GM19324 (cell line): Measurements from ENCODE around the gene LARP1B.
"Not testable (repeated sequence)": the region's sequence is repeated elsewhere in the genome, so short reads cannot be mapped to it uniquely, and the experiment has no call there.

Source experiments
- ATAC-seq: cut with Tn5 transposase; IDR thresholded peaks from one replicate; pipeline ENCODE4 v1.9.1; 2021; ENCODE audit warnings: mild to moderate bottlenecking, moderate library complexity; ENCODE audit not compliant: unreplicated experiment, low FRiP score

Gene LARP1B

DNA sequence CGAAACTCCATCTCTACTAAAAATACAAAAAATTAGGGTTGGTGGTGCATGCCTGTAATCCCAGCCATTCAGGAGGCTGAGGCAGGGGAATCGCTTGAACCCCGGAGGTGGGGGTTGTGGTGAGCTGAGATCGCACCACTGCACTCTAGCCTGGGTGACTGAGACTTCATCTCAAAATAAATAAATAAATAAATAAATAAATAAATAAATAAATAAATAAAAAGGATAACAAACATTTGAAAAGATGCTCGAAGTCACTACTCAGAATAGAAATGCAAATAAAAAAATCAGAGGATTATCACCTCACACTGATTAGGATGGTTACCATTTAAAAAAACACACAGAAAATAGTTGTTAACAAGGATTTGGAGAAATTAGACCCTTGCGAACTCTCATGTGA, 73.8 kb downstream of the LARP1B start:
- no peak for ATAC-seq

DNA sequence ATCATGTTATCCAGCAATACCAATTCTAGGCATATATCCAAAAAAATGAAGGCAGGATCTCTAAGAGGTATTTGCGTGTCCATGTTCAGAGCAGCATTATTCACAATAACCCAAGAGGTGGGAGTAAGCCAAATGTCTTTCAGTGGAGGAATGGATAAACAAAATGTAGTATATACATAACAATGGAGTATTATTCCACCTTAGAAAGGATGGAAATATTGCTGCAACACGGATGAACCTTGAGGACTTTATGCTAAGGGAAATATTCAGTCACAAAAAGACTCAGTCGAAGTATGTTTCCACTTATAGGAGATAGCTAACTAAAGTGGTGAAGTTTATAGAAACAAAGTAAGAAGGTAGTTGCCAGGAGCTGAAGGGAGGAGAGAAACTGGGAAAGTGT, 74.3 kb downstream of the LARP1B start:
- no peak for ATAC-seq

DNA sequence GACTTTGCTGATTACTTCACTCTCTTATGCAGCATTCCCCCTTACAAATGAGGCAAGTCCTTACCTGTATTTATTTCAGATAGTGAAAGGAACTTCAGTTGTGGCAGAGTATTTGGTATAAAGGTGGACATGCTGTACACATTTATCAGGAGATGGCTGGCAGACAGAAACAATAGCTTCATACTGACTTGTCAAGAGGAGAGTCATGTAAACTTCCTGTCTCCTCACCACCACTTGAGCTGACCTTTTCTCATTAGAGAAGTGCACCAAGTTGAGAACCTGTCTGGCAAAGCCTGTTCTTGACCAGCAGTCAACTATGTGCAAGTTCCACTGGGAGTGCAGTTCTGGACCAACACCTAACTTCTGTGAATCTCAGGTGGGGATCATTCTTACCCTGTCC, 80.8 kb downstream of the LARP1B start:
- no peak for ATAC-seq

DNA sequence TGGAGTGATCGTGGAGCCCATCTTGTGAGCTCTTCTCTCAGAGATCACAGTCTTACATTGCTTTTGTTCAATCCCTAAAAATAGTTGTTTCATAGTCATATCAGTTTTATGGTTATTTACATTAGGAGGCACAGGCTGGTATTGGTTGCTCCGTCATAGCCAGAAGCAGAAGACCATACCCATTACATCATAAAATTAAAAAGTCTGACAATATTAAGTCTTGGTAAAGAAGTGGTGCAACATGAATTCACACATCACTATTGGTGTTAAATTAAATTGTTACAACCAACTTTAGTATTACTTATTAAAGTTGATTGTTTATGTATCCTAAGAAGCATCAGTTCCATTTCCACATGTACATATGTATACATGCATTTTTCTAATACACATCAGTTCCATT, 84.6 kb downstream of the LARP1B start:
- ATAC-seq = no peak

DNA sequence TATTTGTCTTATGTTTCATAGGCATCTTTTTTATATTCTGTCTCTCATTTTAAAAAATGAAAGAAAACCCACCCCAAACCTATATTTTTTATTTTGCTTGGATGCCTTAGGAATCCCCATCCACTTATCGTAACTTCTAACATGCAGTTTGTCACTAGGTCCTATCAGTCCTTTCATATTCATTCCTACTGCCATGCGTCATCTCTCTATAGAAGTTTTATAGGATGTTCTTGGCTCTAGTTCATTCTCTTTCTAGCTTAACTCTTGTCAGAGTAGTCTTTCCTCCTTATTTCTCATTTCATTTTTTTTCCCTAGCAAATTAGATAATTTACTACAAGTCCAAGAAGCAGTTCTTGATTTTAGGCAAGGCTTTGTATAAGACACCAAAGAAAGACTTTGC, 92.7 kb downstream of the LARP1B start:
- no peak for ATAC-seq

DNA sequence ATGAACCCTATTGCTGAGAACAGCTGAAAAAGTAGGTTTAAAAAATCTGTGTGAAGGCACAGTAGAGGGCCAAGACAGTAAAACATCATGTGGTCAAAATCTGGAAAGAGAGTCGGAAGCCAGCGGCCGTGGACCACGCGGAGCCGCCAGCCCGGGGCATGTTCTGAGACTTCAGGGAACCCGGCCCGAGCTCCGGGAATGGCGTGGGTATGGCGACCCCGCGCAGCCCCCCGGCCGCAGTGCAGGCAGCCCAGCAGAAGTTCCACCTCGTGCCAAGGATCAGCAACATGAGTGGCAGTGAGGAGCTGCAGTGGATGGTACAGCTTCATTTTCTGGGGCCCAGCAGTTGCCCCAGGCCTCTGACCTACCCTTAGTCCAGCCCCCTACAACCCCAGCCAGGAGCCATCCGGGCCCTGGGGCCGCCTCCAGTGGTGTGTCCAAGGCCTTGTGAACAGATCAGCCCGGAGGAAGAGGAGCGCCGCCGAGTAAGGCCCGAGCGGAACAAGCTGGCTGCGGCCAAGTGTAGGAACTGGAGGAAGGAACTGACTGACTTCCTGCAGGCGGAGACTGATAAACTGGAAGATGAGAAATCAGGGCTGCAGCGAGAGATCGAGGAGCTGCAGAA, 94.2 kb downstream of the LARP1B start:
- ATAC-seq = no peak

DNA sequence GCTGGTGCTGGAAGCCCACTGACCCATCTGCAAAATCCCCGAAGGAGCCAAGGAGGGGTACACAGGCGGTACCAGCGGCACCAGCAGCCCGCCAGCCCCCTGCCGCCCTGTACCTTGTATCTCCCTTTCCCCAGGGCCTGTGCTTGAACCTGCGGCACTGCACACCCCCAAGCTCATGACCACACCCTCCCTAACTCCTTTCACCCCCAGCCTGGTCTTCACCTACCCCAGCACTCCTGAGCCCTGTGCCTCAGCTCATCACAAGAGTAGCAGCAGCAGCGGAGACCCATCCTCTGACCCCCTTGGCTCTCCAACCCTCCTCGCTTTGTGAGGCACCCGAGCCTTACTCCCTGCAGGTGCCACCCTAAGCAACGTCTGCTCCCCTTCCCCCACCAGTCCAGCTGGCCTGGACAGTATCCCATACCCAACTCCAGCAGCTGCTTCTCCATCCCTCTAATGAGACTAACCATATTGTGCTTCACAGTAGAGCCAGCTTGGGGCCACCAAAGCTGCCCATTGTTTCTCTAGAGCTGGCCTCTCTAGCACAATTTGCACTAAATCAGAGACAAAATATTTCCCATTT, 94.9 kb downstream of the LARP1B start:
- ATAC-seq = no peak

DNA sequence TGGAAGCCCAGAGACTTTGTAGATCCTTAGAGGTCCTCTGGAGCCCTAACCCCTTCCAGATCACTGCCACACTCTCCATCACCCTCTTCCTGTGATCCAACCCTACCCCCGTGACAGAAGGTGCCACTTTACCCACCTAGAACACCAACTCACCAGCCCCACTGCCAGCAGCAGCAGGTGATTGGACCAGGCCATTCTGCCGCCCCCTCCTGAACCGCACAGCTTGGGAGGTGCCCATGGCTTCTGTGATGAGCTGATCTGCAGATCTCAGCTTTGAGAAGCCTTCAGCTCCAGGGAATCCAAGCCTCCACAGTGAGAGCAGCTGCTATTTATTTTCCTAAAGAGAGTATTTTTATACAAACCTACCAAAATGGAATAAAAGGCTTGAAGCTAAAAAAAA, 95.4 kb downstream of the LARP1B start:
- not testable (repeated sequence) for ATAC-seq

DNA sequence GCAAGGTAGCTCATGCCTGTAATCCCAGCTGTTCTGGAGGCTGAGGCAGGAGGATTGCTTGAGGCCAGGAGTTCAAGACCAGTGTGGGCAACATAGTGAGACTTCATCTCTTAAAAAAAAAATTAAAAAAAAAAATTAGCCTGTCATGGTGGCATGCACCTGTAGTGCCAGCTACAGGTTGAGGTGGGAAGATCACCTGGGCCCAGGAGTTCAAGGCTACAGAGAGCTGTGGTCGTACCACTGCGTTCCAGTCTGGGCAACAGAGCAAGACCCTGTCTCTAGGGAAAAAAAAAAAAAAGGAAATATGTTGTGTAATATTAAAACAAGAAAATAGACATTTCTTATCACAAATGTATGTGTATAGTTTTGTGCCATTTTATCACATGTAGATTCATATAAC, 97.8 kb downstream of the LARP1B start:
- no peak for ATAC-seq

DNA sequence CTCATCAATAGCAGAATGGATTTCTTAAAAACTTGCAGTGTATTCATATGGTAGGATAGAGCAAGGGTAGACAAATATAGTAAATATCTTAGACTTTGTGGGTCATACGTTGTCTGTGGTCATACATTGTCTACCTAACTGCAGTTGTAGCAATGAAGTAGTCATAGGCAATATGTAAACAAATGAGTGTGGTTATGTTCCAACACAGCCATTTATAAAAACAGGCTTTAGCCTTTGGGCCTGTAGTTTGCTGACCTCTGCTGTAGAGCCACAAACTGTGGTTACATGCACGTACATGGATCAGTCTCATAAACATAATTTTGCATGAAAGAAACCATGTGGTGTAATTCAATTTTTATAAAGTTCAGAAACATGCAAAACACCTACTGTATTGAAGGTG, 98.9 kb downstream of the LARP1B start:
- no peak for ATAC-seq

DNA sequence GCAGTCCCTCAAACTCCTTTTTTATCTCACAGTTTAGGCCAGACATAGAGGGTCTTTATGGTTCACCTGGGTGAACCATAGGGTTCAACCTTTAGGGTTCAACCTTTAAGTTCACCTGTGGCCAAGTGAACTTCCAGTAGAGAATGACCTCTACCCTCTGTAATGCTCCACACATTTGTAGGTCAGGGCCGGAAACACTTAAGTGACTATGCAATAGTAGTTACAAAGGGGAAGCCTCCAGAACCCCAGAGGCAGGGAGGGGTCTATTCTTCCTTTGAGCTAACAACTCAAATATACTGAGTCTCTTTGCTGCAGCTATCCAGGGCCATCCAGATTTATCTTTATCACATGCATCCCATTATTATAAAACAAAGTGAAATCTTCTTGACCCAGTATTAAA, 100.0 kb downstream of the LARP1B start:
- ATAC-seq = no peak

DNA sequence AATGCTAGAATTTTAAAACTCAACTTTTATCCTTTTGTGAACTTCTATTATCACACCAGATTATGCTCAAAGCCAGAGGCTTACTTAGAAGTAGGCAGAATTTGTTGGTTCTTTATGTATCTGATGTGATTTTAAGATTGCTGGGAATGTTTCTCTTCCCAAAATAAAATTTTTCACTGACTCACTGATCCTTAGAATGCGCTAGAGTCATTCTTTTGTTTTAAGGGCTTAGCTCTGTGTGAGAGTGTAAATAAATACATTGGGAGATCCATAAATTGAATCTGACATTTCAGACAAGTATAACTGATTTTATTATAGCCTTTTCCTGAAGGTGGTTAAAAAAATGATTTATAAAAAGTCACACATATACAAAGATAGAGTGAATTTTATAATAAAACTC, 101.3 kb downstream of the LARP1B start:
- ATAC-seq = no peak

DNA sequence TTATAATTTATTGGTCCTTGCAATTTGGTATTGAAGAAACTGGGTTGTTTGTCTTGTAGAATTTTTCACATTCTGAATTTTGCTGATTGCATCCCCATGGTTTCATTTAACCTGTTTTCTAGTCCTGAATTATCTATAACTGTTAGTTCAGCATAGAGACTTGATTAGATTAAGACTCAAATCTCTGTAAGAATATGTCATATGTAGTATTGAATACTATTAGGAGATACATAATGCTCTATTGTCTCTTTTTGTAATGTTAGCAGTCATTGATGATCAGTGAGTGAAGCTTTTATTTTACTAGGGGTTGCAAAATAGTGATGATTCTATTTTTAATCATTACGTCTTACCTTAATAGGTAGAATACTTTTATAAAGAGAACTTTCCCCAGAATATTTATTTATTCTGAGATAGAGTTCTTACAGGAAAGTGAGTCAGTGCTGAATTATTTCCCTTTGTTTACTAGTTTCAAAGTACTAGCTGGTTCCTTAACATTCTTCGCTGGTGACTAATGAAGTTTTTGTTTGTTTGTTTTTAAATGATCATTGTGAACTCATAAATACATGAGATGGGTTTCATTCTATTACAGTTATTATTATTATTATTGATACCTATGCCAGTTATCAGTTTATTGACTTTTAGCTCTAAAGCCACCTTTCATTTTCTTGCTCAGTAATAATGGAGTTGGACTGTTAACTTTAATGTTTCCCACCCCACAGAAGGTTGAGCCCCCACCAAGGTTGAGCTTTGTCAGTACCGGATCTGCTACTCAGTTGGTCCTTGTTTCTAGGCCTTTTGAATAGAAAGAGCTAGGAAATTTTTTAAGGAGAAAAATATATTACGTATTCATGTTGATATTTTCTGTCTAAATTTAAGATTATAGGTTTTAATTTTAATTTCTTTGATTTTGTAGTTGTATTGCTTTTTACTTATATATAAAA, 102.3 kb downstream of the LARP1B start:
- no peak for ATAC-seq

DNA sequence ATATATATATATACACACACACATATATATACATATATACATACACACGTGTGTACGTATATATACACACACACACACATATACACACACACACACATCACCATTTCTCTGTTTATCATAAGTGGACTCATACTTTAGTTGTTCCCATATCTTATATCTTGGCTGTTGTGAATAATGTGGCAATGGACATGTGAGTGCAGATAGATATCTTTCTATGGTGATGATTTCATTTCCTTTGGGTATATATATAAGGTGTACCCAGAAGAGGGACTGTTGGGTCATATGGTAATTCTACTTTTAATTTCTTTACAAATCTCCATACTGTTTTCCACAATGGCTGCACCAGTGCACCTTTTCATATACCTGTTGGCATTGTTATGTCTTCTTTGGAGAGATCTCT, 105.9 kb downstream of the LARP1B start:
- ATAC-seq = no peak

DNA sequence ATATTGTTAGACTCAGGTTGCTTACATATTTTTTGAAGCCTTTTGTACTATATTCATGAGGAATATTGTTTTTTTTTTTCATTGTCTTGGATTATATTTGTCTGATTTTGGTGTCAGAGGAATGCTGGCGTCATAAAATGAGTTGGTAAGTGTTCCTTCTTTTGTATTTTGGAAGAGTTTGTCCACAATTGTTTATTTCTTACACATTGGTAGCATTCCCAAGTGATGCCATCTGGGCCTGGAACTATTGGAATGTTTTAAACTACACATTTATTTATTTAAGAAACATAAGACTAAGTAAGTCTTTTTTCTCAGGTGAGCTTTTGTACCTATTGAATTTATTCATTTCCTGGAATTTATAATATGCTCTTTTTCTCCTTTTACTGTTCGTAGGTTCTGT, 107.6 kb downstream of the LARP1B start:
- no peak for ATAC-seq

DNA sequence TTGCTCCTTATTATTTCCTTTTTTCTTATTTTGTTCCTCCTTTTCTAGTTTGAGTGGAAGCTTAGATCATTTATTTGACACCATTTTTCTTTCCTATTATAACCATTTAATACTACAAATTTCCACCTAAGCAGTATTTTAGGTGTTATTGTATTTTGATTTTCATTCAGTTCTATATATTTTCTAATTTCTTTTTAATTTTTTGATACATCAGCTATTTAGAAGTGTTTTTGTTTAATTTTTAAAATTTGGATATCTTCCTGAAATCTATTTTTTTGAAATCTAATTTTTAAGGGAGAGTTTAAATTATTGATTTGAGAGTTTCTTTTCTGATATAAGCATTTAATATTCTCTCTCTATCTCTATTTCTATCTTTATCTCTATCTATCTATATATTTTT, 108.1 kb downstream of the LARP1B start:
- no peak for ATAC-seq

DNA sequence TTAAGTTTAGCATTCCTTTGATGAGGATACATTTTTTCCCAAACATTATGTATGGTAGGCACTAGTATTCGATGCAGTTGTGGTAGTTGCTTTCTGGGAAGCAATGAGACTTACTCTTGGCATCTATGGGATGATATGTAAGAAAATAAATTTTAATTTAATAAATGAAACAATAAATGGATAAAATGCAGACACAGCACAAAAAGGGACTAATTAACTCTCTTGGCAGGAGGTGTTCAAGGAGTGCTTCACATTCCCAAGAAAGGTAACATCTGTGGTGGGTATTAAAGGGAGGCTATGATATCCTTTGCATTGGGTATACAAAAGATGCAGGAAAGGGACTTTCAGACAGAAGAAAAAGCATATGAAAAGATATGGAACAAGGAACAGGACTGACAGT, 115.5 kb downstream of the LARP1B start:
- ATAC-seq = no peak

DNA sequence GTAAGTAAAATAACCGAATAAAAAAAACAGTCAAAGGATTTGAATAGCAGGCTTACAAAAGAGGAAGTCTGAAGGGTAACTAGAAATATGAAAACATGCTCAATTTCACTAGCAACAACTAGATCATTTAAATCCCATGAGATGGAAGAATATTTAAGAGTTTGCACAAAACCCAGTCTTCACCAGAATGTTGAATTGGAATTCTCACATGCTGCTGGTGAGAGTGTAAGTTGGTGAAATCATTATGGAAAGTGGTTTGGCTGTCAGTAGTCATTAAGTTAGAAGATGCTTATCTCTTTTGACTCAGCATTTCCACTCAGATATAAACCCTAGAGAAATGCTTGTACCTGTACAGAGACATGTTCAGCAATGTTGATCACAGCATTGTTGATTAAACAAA, 116.4 kb downstream of the LARP1B start:
- no peak for ATAC-seq

DNA sequence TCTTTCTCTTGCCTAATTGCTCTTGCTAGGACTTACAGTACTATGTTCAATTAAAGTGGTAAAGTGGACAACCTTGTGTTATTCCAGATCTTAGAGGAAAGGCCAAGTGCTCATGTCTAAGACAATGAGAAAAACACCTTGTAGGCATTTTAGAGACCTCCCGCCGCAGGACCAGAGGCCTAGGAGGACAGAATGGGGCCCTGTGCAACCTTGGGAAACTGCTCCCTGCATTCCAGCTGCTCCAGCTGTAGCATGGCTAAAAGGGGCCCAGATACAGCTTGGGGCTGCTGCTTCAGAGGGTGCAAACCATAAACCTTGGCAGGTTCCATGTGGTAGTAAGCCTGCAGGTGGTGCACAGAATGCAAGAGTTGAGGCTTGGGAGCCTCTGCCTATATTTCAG, 125.5 kb downstream of the LARP1B start:
- no peak for ATAC-seq

DNA sequence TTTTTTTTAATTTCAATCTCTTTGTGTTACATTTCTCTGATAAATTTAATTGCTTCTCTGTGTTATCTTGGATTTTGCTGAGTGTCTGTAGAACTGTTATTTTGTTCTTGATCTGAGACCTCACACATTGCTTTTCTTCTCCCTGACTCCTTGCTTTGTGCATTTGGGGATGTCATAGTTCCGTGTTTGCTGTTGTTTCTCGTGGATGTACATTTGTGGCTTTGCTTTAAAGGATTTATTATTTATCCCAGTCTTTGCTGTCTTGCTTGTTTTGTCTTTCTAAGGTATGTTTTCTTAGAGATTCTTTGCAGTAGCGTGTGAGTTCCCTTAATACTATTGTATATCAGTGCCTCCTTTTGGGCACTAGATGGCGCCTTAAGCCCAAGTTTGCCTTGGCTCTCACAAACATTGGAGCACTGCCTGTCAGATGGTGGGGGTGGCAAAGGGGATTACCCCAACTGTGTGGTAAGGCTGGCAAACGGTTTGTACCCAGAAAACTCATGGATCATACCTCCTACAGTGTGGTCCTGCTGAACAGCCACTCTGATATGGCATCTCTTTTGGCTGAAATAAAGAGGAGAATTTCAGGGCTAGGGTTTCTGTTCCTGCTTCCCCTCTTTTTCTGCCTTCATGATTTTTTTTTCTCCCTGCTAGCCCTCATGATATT, 130.1 kb downstream of the LARP1B start:
- ATAC-seq = peak; percentile 98
